Activated CD8-positive, alpha-beta T cell treated with anti-CD3 and anti-CD28 coated beads for 36 hours (primary cell): ENCODE data around the gene MIPOL1. TPM values are rescaled to one million over a fixed set of nuclear protein-coding genes. Genes with fewer than 3 reads are reported as not detected.

Experiments
- ATAC-seq: fragments of 200-7000 bp; cut with Tn5 transposase; one replicate; pipeline ENCODE4 v1.10.0; 2021; ENCODE audit warnings: mild to moderate bottlenecking, moderate library complexity
- CTCF ChIA-PET: fragments of 350-600 bp; sonication (Branson Sonifier 250); formaldehyde crosslinking; loops from one replicate; lab custom pipeline; 2021; ENCODE audit warnings: antibody characterized with exemption; lab: Charles Lee
- POLR2A ChIA-PET: fragments of 350-600 bp; sonication (Branson Sonifier 250); formaldehyde crosslinking; loops from one replicate; lab custom pipeline; 2021; ENCODE audit warnings: antibody characterized with exemption; lab: Charles Lee
- DNase-seq: peaks from one replicate; pipeline ENCODE4 v3.0.0-alpha.2; 2020
- H3K27ac Mint-ChIP-seq: one replicate; pipeline ENCODE4 v1.8.0; 2021; ENCODE audit warnings: mild to moderate bottlenecking, mixed read lengths
- H3K27me3 Mint-ChIP-seq: one replicate; pipeline ENCODE4 v1.8.0; 2021; ENCODE audit warnings: mixed read lengths
- H3K36me3 Mint-ChIP-seq: one replicate; pipeline ENCODE4 v1.8.0; 2021; ENCODE audit warnings: low read depth, mixed read lengths
- H3K4me1 Mint-ChIP-seq: one replicate; pipeline ENCODE4 v1.8.0; 2021; ENCODE audit warnings: low read depth, mixed read lengths
- H3K4me3 Mint-ChIP-seq: one replicate; pipeline ENCODE4 v1.8.0; 2021; ENCODE audit warnings: mild to moderate bottlenecking, moderate library complexity, mixed read lengths
- H3K9me3 Mint-ChIP-seq: one replicate; pipeline ENCODE4 v1.8.0; 2021; ENCODE audit warnings: mixed read lengths
- intact Hi-C: fragments of 100-400 bp; cut with micrococcal nuclease; formaldehyde crosslinking; loops from one replicate; pipeline ENCODE4 v1.10.0; 2022
- total RNA-seq, 2 experiments: library from RNA; stranded (reverse); gene quantifications; one replicate each; pipeline ENCODE4 v1.2.3, GENCODE V29; 2021
- TF ChIP-seq, protein P1 (sequence below): fragments of 200-600 bp; IDR thresholded peaks from one replicate; pipeline ENCODE4 v1.8.0; 2022; ENCODE audit warnings: antibody characterized with exemption, mild to moderate bottlenecking

The MIPOL1 gene
- total RNA-seq, 2 experiments from 2014 or later: not detected

DNA sequence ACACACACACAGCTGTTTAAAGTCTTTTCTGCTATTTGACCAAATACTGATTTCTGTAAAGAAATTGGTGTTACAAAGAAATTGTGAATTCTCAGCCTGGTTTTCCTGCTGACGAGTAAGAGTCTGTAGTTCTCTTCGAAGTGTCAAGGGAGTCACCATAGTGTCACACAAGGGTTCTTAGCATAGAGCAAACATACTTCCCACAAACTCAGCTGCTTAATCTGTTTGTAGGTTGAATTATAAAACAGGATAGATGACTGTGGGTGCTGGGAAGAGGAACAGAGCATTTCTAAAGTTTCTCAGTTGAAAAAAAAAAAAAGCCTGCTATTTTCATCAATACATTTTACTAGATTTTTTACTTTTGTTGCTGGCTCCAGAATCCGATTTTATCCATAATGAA, 314.4 kb downstream of the MIPOL1 start:
- no peak overlapping the region for H3K27ac Mint-ChIP-seq
- no peaks in the 10 kb centered on the region for H3K9me3 Mint-ChIP-seq
- POLR2A ChIA-PET: no interaction called here
- intact Hi-C loops: no loop called here
- no peaks in the 10 kb centered on the region for H3K27me3 Mint-ChIP-seq
- H3K36me3 Mint-ChIP-seq: no peaks in the 10 kb centered on the region
- CTCF ChIA-PET: no interaction called here
- DNase-seq (no peak), ATAC-seq (no peak)
- H3K4me1 Mint-ChIP-seq: no peaks in the 10 kb centered on the region
- TF ChIP-seq, protein P1, sequence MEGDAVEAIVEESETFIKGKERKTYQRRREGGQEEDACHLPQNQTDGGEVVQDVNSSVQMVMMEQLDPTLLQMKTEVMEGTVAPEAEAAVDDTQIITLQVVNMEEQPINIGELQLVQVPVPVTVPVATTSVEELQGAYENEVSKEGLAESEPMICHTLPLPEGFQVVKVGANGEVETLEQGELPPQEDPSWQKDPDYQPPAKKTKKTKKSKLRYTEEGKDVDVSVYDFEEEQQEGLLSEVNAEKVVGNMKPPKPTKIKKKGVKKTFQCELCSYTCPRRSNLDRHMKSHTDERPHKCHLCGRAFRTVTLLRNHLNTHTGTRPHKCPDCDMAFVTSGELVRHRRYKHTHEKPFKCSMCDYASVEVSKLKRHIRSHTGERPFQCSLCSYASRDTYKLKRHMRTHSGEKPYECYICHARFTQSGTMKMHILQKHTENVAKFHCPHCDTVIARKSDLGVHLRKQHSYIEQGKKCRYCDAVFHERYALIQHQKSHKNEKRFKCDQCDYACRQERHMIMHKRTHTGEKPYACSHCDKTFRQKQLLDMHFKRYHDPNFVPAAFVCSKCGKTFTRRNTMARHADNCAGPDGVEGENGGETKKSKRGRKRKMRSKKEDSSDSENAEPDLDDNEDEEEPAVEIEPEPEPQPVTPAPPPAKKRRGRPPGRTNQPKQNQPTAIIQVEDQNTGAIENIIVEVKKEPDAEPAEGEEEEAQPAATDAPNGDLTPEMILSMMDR: no peak
- no peak overlapping the region for H3K4me3 Mint-ChIP-seq

DNA sequence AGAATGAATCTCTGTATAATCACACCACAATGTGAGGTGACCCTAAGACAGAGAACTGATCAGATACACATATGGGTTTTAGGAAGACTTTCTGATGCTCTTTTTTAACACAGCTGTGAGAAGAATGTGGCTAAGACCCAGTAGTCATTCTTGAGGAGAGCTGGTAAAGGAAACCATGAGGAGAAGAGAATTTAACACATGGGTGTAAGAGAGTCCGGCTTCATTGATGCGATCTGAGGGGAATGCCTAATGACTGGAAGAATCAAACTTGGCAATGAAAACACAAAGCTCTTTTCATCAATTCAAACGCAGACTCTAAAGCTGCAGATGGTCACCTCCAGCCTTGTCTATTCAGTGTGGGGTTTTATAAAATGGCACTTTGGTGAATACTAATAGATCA, 318.0 kb downstream of the MIPOL1 start:
- Mint-ChIP-seq H3K27ac (no peak overlapping the region), H3K4me3 (no peak overlapping the region), H3K36me3 (no peaks in the 10 kb centered on the region), H3K27me3 (no peaks in the 10 kb centered on the region), H3K9me3 (no peaks in the 10 kb centered on the region), H3K4me1 (no peaks in the 10 kb centered on the region)
- TF ChIP-seq, protein P1: no peak
- CTCF ChIA-PET: no interaction called here
- ATAC-seq: no peak
- POLR2A ChIA-PET: no interaction called here
- no peak for DNase-seq
- intact Hi-C loops: no loop called here

DNA sequence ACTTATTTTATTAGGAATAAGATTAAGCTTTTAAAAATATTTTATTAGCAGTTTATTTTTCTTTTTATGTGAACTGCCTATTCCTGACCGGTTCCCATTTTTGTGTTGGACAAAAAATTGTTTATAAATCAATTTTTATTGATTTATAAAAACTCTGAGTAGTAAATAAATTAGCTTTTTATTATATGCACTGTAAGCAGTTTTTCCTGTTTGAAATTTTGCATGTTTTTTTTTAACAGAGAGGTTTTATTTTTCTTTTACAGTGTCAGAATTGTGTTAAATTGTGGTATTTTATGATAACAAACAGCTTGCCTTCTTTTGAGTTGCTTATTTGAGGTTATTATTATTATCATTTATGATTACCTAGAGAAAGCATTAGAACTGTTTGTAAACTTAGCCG, 329.3 kb downstream of the MIPOL1 start:
- POLR2A ChIA-PET: no interaction called here
- TF ChIP-seq, protein P1: no peak
- ATAC-seq (no peak), DNase-seq (no peak)
- Mint-ChIP-seq H3K27ac (no peak overlapping the region), H3K9me3 (no peaks in the 10 kb centered on the region), H3K36me3 (no peaks in the 10 kb centered on the region), H3K4me3 (no peak overlapping the region), H3K4me1 (no peaks in the 10 kb centered on the region), H3K27me3 (no peaks in the 10 kb centered on the region)
- intact Hi-C loops: no loop called here
- CTCF ChIA-PET: no interaction called here

DNA sequence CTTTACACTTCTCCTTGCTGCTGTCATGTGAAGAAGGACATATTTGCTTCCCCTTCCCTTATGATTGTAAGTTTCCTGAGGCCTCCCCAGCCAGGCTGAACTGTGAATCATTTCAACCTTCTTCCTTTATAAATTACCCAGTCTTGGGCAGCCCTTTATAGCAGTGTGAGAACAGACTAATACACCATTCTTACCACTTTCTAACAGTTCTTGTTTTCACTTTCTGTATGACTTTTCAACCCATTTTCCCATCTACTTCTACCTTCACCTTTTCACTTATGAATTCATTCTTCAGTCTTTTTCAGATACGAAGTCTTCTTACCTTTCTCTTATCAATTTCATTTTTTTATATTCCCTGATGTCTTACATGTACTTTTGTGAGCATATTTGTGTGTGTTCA, 342.3 kb downstream of the MIPOL1 start:
- intact Hi-C loops: no loop called here
- H3K27me3 Mint-ChIP-seq: no peaks in the 10 kb centered on the region
- no peaks in the 10 kb centered on the region for H3K36me3 Mint-ChIP-seq
- peaks cover 2% of the 10 kb centered on the region for H3K9me3 Mint-ChIP-seq
- H3K4me1 Mint-ChIP-seq: no peaks in the 10 kb centered on the region
- ATAC-seq (no peak), DNase-seq (no peak)
- TF ChIP-seq, protein P1: no peak
- no peak overlapping the region for H3K27ac Mint-ChIP-seq
- POLR2A ChIA-PET: no interaction called here
- no peak overlapping the region for H3K4me3 Mint-ChIP-seq
- CTCF ChIA-PET: no interaction called here

DNA sequence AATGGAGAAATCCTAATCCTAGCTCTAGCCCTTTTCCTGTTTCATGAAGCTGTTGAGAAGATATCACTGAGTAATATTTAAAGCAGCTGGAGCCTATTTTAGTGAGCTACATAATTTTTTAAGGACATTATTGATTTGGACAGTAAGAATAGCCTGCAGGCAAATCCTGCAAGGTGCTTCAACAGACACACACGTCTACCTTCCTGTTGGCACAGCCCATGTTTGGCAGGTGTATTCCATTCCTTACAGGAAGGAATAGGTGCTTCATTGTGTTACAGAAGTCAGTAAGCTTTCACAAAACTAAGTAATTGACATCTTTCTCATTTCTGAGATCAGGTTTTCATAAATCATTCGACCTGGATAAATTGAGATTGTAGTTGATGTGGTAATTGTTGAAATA, 346.7 kb downstream of the MIPOL1 start:
- POLR2A ChIA-PET: no interaction called here
- H3K4me3 Mint-ChIP-seq: no peak overlapping the region
- intact Hi-C loops: no loop called here
- no peaks in the 10 kb centered on the region for H3K9me3 Mint-ChIP-seq
- H3K27ac Mint-ChIP-seq: no peak overlapping the region
- no peaks in the 10 kb centered on the region for H3K36me3 Mint-ChIP-seq
- ATAC-seq: no peak
- no peaks in the 10 kb centered on the region for H3K27me3 Mint-ChIP-seq
- TF ChIP-seq, protein P1: no peak
- CTCF ChIA-PET: no interaction called here
- no peaks in the 10 kb centered on the region for H3K4me1 Mint-ChIP-seq
- no peak for DNase-seq
